Tibial artery (tissue), 4 donors: ENCODE data around the gene SMIM22.

Experiments
- DNase-seq, 2 donors: peaks; one replicate each; pipeline ENCODE4 v3.0.0-alpha.2; 2019
- H3K27ac ChIP-seq, 2 donors: fragments of 200-600 bp; sonication (generic) in 1 of 2; 1 replicate in 1 of 2; 2 replicates in 1 of 2; pipeline ENCODE4 v1.5.1; 2018 to 2019; ENCODE audit warnings: mild to moderate bottlenecking in 1 of 2
- H3K27me3 ChIP-seq, 2 donors: fragments of 200-600 bp; sonication (generic) in 1 of 2; one replicate each; pipeline versions ENCODE4 v1.5.1 to v1.6.0; 2016 to 2019
- H3K36me3 ChIP-seq, 3 donors: fragments of 200-600 bp; sonication (generic) in 2 of 3; one replicate each; pipeline ENCODE4 v1.5.1; 2016 to 2019; ENCODE audit warnings: mild to moderate bottlenecking in 2 of 3
- H3K4me1 ChIP-seq, 4 donors: fragments of 200-600 bp; sonication (generic) in 2 of 4; 1 replicate in 3 of 4; 2 replicates in 1 of 4; pipeline ENCODE4 v1.5.1; 2016 to 2019
- H3K4me3 ChIP-seq, 2 donors: fragments of 200-600 bp; sonication (generic) in 1 of 2; 1 replicate in 1 of 2; 2 replicates in 1 of 2; pipeline ENCODE4 v1.5.1; 2018 to 2019; ENCODE audit warnings: mild to moderate bottlenecking in 2 of 2
- H3K9me3 ChIP-seq, 3 donors: fragments of 200-600 bp; sonication (generic) in 1 of 3; one replicate each; pipeline ENCODE4 v1.5.1; 2016 to 2019
- CTCF ChIP-seq, 2 experiments: fragments of 200-600 bp in 1 of 2; fragments of 450-650 bp in 1 of 2; IDR thresholded peaks; one replicate each; pipeline ENCODE4 v1.5.1; 2017 to 2019; ENCODE audit warnings: antibody characterized with exemption in 2 of 2, mild to moderate bottlenecking in 1 of 2, moderate library complexity in 1 of 2
- intact Hi-C: fragments of 100-400 bp; cut with DNase I; formaldehyde crosslinking; loops from one replicate; pipeline ENCODE4 v1.15.0; 2023; ENCODE audit warnings: low total_unique reads

The SMIM22 gene

GRCh38 chr16:4830408-4830807, 35.2 kb downstream of the SMIM22 start:
- no peaks in the 10 kb centered on the region for H3K4me1 ChIP-seq
- H3K36me3 ChIP-seq = peaks cover 68 to 98% (median 79%) of the 10 kb centered on the region in 3 donors
- intact Hi-C loops = no loop called here
- no peak overlapping the region for H3K27ac ChIP-seq
- no peaks in the 10 kb centered on the region for H3K9me3 ChIP-seq
- DNase-seq = no peak
- no peak overlapping the region for H3K4me3 ChIP-seq
- H3K27me3 ChIP-seq = no peaks in the 10 kb centered on the region
- TF ChIP-seq CTCF (IDR thresholded peaks at IDR 0.05) = no peak

- Histone ChIP-seq H3K27me3 (no peaks in the 10 kb centered on the region), H3K9me3 (no peaks in the 10 kb centered on the region), H3K36me3 (peaks cover 66 to 98% (median 82%) of the 10 kb centered on the region in 3 donors), H3K27ac (no peak overlapping the region), H3K4me1 (no peaks in the 10 kb centered on the region), H3K4me3 (no peak overlapping the region)
- no peak for DNase-seq
- no peak for TF ChIP-seq CTCF (IDR thresholded peaks at IDR 0.05)
- intact Hi-C loops = no loop called here
These were observed 36.4 kb downstream of the SMIM22 start for GRCh38 chr16:4831616-4832015.

GRCh38 chr16:4832698-4833343, 37.7 kb downstream of the SMIM22 start:
- H3K27me3 ChIP-seq = no peaks in the 10 kb centered on the region
- H3K4me1 ChIP-seq = no peaks in the 10 kb centered on the region
- H3K4me3 ChIP-seq = no peak overlapping the region
- no peak for TF ChIP-seq CTCF (IDR thresholded peaks at IDR 0.05)
- no peak for DNase-seq
- no peak overlapping the region for H3K27ac ChIP-seq
- peaks cover 70 to 97% (median 77%) of the 10 kb centered on the region in 3 donors for H3K36me3 ChIP-seq
- no peaks in the 10 kb centered on the region for H3K9me3 ChIP-seq
- intact Hi-C loops = no loop called here

GRCh38 chr16:4833584-4833983, 38.4 kb downstream of the SMIM22 start:
- no peak for DNase-seq
- Histone ChIP-seq H3K36me3 (peaks cover 64 to 96% (median 76%) of the 10 kb centered on the region in 3 donors), H3K9me3 (no peaks in the 10 kb centered on the region), H3K27ac (no peak overlapping the region), H3K27me3 (no peaks in the 10 kb centered on the region), H3K4me1 (no peaks in the 10 kb centered on the region), H3K4me3 (no peak overlapping the region)
- TF ChIP-seq CTCF (IDR thresholded peaks at IDR 0.05) = no peak
- intact Hi-C loops = no loop called here

- no peaks in the 10 kb centered on the region for H3K4me1 ChIP-seq
- H3K27me3 ChIP-seq = no peaks in the 10 kb centered on the region
- H3K27ac ChIP-seq = no peak overlapping the region
- no peak for DNase-seq
- intact Hi-C loops = no loop called here
- H3K9me3 ChIP-seq = no peaks in the 10 kb centered on the region
- H3K4me3 ChIP-seq = no peak overlapping the region
- no peak for TF ChIP-seq CTCF (IDR thresholded peaks at IDR 0.05)
- H3K36me3 ChIP-seq = peaks cover 55 to 96% (median 73%) of the 10 kb centered on the region in 3 donors
These were observed 41.6 kb downstream of the SMIM22 start for GRCh38 chr16:4836727-4837126.
